H1 (cell line): Measurements from ENCODE around the gene TTC3. TPM values are rescaled to one million over a fixed set of nuclear protein-coding genes. Genes with fewer than 3 reads are reported as not detected.

Experiments
- HDAC2 ChIP-seq, 2 experiments: fragments of 300-600 bp in 1 of 2; sonication (generic) in 1 of 2; IDR thresholded peaks; 2 replicates each; pipeline ENCODE4 v1.6.1; 2011 to 2012; ENCODE audit warnings: low read depth in 2 of 2, low read length in 2 of 2, mild to moderate bottlenecking in 2 of 2, moderate library complexity in 2 of 2, borderline replicate concordance in 1 of 2, inconsistent platforms in 1 of 2
- KDM4A ChIP-seq: IDR thresholded peaks from one replicate; pipeline ENCODE4 v1.7.1; 2012; ENCODE audit warnings: low read depth, mild to moderate bottlenecking, moderate library complexity, low read length, inconsistent platforms; ENCODE audit not compliant: severe bottlenecking
- RBBP5 ChIP-seq: IDR thresholded peaks from 2 replicates; pipeline ENCODE4 v1.7.1; 2012; ENCODE audit warnings: low read depth, mild to moderate bottlenecking, inconsistent platforms, low read length, moderate library complexity, borderline replicate concordance
- SUZ12 ChIP-seq: fragments of 200-600 bp; sonication (generic); IDR thresholded peaks from 2 replicates; pipeline ENCODE4 v1.6.1; 2012; ENCODE audit warnings: mild to moderate bottlenecking, inconsistent platforms, low read length, moderate library complexity, mixed read lengths
- polyA plus RNA-seq, 7 experiments: library from polyadenylated mRNA; depleted of rRNA in 3 of 7; stranded (reverse) in 5 of 7; unstranded in 2 of 7; fragments of >200 nt in 5 of 7; fragments of 200-250 nt in 2 of 7; gene quantifications; 1 replicate in 5 of 7; 2 replicates in 1 of 7; 4 replicates in 1 of 7; pipeline versions ENCODE4 v1.2.1 to v1.2.3, GENCODE V29; 2011 to 2013; ENCODE audit warnings: missing spikeins in 2 of 7, mixed read lengths in 2 of 7
- total RNA-seq: library from RNA; stranded (reverse); fragmentation: NEBNext Ultra II Directional; extraction: Animal tissue kit (Norgen Biotek cat#: 25700); gene quantifications from 2 replicates; pipeline ENCODE4 v1.2.1, GENCODE V29; 2021
- TF ChIP-seq, protein P1 (sequence below): fragments of 300-600 bp; sonication (generic); IDR thresholded peaks from 2 replicates; pipeline ENCODE4 v1.7.1; 2012; ENCODE audit warnings: low read length, moderate library complexity, mild to moderate bottlenecking, inconsistent platforms; ENCODE audit not compliant: insufficient replicate concordance

The TTC3 gene
- total and polyA plus RNA-seq, 2 of the 8 experiments (the other 6 are each of a cell fraction or from before 2014, with no cell fraction given), result 11.0 to 36.2 TPM

GRCh38 chr21:37073417-37074196 lies 553 bp downstream of the TTC3 start (continued):
- TF ChIP-seq, protein P1, sequence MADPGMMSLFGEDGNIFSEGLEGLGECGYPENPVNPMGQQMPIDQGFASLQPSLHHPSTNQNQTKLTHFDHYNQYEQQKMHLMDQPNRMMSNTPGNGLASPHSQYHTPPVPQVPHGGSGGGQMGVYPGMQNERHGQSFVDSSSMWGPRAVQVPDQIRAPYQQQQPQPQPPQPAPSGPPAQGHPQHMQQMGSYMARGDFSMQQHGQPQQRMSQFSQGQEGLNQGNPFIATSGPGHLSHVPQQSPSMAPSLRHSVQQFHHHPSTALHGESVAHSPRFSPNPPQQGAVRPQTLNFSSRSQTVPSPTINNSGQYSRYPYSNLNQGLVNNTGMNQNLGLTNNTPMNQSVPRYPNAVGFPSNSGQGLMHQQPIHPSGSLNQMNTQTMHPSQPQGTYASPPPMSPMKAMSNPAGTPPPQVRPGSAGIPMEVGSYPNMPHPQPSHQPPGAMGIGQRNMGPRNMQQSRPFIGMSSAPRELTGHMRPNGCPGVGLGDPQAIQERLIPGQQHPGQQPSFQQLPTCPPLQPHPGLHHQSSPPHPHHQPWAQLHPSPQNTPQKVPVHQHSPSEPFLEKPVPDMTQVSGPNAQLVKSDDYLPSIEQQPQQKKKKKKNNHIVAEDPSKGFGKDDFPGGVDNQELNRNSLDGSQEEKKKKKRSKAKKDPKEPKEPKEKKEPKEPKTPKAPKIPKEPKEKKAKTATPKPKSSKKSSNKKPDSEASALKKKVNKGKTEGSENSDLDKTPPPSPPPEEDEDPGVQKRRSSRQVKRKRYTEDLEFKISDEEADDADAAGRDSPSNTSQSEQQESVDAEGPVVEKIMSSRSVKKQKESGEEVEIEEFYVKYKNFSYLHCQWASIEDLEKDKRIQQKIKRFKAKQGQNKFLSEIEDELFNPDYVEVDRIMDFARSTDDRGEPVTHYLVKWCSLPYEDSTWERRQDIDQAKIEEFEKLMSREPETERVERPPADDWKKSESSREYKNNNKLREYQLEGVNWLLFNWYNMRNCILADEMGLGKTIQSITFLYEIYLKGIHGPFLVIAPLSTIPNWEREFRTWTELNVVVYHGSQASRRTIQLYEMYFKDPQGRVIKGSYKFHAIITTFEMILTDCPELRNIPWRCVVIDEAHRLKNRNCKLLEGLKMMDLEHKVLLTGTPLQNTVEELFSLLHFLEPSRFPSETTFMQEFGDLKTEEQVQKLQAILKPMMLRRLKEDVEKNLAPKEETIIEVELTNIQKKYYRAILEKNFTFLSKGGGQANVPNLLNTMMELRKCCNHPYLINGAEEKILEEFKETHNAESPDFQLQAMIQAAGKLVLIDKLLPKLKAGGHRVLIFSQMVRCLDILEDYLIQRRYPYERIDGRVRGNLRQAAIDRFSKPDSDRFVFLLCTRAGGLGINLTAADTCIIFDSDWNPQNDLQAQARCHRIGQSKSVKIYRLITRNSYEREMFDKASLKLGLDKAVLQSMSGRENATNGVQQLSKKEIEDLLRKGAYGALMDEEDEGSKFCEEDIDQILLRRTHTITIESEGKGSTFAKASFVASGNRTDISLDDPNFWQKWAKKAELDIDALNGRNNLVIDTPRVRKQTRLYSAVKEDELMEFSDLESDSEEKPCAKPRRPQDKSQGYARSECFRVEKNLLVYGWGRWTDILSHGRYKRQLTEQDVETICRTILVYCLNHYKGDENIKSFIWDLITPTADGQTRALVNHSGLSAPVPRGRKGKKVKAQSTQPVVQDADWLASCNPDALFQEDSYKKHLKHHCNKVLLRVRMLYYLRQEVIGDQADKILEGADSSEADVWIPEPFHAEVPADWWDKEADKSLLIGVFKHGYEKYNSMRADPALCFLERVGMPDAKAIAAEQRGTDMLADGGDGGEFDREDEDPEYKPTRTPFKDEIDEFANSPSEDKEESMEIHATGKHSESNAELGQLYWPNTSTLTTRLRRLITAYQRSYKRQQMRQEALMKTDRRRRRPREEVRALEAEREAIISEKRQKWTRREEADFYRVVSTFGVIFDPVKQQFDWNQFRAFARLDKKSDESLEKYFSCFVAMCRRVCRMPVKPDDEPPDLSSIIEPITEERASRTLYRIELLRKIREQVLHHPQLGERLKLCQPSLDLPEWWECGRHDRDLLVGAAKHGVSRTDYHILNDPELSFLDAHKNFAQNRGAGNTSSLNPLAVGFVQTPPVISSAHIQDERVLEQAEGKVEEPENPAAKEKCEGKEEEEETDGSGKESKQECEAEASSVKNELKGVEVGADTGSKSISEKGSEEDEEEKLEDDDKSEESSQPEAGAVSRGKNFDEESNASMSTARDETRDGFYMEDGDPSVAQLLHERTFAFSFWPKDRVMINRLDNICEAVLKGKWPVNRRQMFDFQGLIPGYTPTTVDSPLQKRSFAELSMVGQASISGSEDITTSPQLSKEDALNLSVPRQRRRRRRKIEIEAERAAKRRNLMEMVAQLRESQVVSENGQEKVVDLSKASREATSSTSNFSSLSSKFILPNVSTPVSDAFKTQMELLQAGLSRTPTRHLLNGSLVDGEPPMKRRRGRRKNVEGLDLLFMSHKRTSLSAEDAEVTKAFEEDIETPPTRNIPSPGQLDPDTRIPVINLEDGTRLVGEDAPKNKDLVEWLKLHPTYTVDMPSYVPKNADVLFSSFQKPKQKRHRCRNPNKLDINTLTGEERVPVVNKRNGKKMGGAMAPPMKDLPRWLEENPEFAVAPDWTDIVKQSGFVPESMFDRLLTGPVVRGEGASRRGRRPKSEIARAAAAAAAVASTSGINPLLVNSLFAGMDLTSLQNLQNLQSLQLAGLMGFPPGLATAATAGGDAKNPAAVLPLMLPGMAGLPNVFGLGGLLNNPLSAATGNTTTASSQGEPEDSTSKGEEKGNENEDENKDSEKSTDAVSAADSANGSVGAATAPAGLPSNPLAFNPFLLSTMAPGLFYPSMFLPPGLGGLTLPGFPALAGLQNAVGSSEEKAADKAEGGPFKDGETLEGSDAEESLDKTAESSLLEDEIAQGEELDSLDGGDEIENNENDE, result no peak
- peak; percentile 42 to 82; a peak in 3 of 4 replicates for TF ChIP-seq HDAC2 (IDR thresholded peaks at IDR 0.05; ENCODE audit: borderline replicate concordance in 1 of 2, low read depth in 2 of 2, low read length in 2 of 2)
- peak; percentile 77 for TF ChIP-seq KDM4A
- TF ChIP-seq RBBP5, result peak; percentile 59; the same call in 1 of the 2 replicates
- TF ChIP-seq SUZ12, result peak; percentile 75; the same call in 1 of the 2 replicates
- TF ChIP-seq, all 59 proteins: peak for 7
